PC-9 (cell line): Measurements from ENCODE around the gene CNTN5. TPM values are rescaled to one million over a fixed set of nuclear protein-coding genes. Genes with fewer than 3 reads are reported as not detected.

ENCODE experiments used
- BruUV-seq: library from RNA; stranded (reverse); fragments of 400-500 nt; replicated peaks from 2 replicates; lab custom pipeline; 2021; lab: Mats Ljungman, UMichigan
- CTCF ChIA-PET: fragments of 300-600 bp; sonication (Branson Sonifier 250); formaldehyde crosslinking; loops from one replicate; lab custom pipeline; 2022; ENCODE audit warnings: antibody characterized with exemption; lab: Charles Lee
- POLR2A ChIA-PET: fragments of 300-600 bp; sonication (Branson Sonifier 250); formaldehyde crosslinking; loops from one replicate; lab custom pipeline; 2022; ENCODE audit warnings: antibody characterized with exemption; ENCODE audit not compliant: unreplicated experiment; lab: Charles Lee
- DNase-seq, 2 experiments: peaks; one replicate each; pipeline versions ENCODE4 v3.0.0 to v3.0.0-alpha.2; 2015 to 2022; ENCODE audit warnings: mixed read lengths in 1 of 2
- H2AFZ ChIP-seq: fragments of 200-600 bp; sonication (generic); 2 replicates; pipeline ENCODE4 v1.8.1; 2017; ENCODE audit warnings: antibody characterized with exemption
- H3F3A ChIP-seq: fragments of 200-600 bp; sonication (generic); 2 replicates; pipeline ENCODE4 v1.8.1; 2017; ENCODE audit warnings: antibody characterized with exemption, mild to moderate bottlenecking, low read depth; ENCODE audit not compliant: insufficient read depth
- H3K27ac ChIP-seq: fragments of 200-600 bp; sonication (generic); 2 replicates; pipeline ENCODE4 v1.6.1; 2016; ENCODE audit warnings: mixed run types
- H3K27me3 ChIP-seq: fragments of 200-600 bp; sonication (generic); 2 replicates; pipeline ENCODE4 v1.6.1; 2016; ENCODE audit warnings: low read depth, mixed run types; ENCODE audit not compliant: insufficient read depth
- H3K36me3 ChIP-seq: fragments of 200-600 bp; sonication (generic); 2 replicates; pipeline ENCODE4 v1.6.1; 2016; ENCODE audit warnings: low read depth, mixed run types
- H3K4me1 ChIP-seq: fragments of 200-600 bp; sonication (generic); replicated peaks from 2 replicates; pipeline ENCODE4 v1.6.1; 2016; ENCODE audit warnings: mixed run types; ENCODE audit not compliant: insufficient read depth
- H3K4me2 ChIP-seq: fragments of 200-600 bp; sonication (generic); 2 replicates; pipeline ENCODE4 v1.6.1; 2017; ENCODE audit warnings: mixed run types
- H3K4me3 ChIP-seq: fragments of 200-600 bp; sonication (generic); 2 replicates; pipeline ENCODE4 v1.6.1; 2016; ENCODE audit warnings: mixed run types
- H3K79me2 ChIP-seq: fragments of 200-600 bp; sonication (generic); 2 replicates; pipeline ENCODE4 v1.6.1; 2017; ENCODE audit warnings: low read depth, mixed run types
- H3K9me2 ChIP-seq: fragments of 200-600 bp; sonication (generic); 2 replicates; pipeline ENCODE4 v1.8.1; 2017; ENCODE audit warnings: mild to moderate bottlenecking; ENCODE audit not compliant: insufficient read depth
- H3K9me3 ChIP-seq: fragments of 200-600 bp; sonication (generic); 2 replicates; pipeline ENCODE4 v1.8.1; 2016; ENCODE audit warnings: low read depth; ENCODE audit not compliant: insufficient read depth
- H4K20me1 ChIP-seq: fragments of 200-600 bp; sonication (generic); 2 replicates; pipeline ENCODE4 v1.8.1; 2017; ENCODE audit not compliant: insufficient read depth
- EZH2 ChIP-seq: fragments of 200-600 bp; sonication (generic); IDR thresholded peaks from 2 replicates; pipeline ENCODE4 v1.8.0; 2017; ENCODE audit warnings: antibody characterized with exemption, low read depth
- intact Hi-C: fragments of 100-400 bp; cut with micrococcal nuclease; formaldehyde crosslinking; loops from one replicate; pipeline ENCODE4 v1.10.0; 2022; ENCODE audit not compliant: unreplicated experiment
- total RNA-seq: library from RNA; stranded (reverse); gene quantifications from 2 replicates; pipeline ENCODE4 v1.2.3, GENCODE V29; 2021
- TF ChIP-seq, protein P1 (sequence below): fragments of 200-600 bp; sonication (generic); conservative IDR thresholded peaks from 2 replicates; pipeline ENCODE4 v1.6.1; 2017; ENCODE audit warnings: mixed run types, antibody characterized with exemption, mild to moderate bottlenecking, moderate library complexity

Gene CNTN5
- total RNA-seq, 1 experiment from 2014 or later, result not detected

DNA sequence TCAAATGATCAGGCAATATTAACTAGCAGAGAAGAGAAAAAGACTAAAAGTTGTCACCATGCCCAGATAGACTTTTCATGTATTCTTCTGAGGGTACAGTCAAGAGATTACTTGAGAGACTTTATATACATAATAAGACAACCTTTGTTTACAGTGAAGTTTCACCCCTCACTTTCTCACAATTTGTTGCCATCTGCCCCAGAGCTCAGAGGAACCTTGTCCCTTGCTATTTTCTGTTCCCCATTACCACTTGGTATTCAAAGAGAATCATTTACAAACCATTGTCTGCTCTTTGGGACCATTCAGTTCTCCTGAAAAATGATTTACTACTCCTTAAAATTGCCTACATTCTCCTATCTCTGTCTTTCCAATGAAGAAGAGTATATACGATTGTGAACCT lies 544.6 kb downstream of the CNTN5 start:
- CTCF ChIA-PET, result no interaction called here

GRCh38 chr11:99567334-99567956 lies 546.7 kb downstream of the CNTN5 start:
- ChIA-PET POLR2A (no interaction called here), CTCF (no interaction called here)
- no peak overlapping the region for H3K4me3 ChIP-seq
- H2AFZ ChIP-seq, result no peak overlapping the region
- no peaks in the 10 kb centered on the region for H3K4me1 ChIP-seq
- H3K9me3 ChIP-seq, result no peaks in the 10 kb centered on the region
- H3K4me2 ChIP-seq, result no peak overlapping the region
- TF ChIP-seq EZH2, result no peak
- TF ChIP-seq, protein P1, sequence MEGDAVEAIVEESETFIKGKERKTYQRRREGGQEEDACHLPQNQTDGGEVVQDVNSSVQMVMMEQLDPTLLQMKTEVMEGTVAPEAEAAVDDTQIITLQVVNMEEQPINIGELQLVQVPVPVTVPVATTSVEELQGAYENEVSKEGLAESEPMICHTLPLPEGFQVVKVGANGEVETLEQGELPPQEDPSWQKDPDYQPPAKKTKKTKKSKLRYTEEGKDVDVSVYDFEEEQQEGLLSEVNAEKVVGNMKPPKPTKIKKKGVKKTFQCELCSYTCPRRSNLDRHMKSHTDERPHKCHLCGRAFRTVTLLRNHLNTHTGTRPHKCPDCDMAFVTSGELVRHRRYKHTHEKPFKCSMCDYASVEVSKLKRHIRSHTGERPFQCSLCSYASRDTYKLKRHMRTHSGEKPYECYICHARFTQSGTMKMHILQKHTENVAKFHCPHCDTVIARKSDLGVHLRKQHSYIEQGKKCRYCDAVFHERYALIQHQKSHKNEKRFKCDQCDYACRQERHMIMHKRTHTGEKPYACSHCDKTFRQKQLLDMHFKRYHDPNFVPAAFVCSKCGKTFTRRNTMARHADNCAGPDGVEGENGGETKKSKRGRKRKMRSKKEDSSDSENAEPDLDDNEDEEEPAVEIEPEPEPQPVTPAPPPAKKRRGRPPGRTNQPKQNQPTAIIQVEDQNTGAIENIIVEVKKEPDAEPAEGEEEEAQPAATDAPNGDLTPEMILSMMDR, result no peak
- no peaks in the 10 kb centered on the region for H3K36me3 ChIP-seq
- H3K9me2 ChIP-seq, result no peaks in the 10 kb centered on the region
- H3K27ac ChIP-seq, result no peak overlapping the region
- no peaks in the 10 kb centered on the region for H3K79me2 ChIP-seq
- H3K27me3 ChIP-seq, result no peaks in the 10 kb centered on the region
- H4K20me1 ChIP-seq, result no peaks in the 10 kb centered on the region
- no peak for DNase-seq
- intact Hi-C loops, result no loop called here
- H3F3A ChIP-seq, result no peaks in the 10 kb centered on the region
- no TSS peak for BruUV-seq

More for the DNA sequence above, 544.6 kb downstream of the CNTN5 start:
- no TSS peak for BruUV-seq
- H3K4me3 ChIP-seq, result no peak overlapping the region
- H3K4me1 ChIP-seq, result no peaks in the 10 kb centered on the region
- POLR2A ChIA-PET, result no interaction called here
- H3K36me3 ChIP-seq, result no peaks in the 10 kb centered on the region
- H3F3A ChIP-seq, result no peaks in the 10 kb centered on the region
- H3K27me3 ChIP-seq, result no peaks in the 10 kb centered on the region
- H2AFZ ChIP-seq, result no peak overlapping the region
- intact Hi-C loops, result no loop called here
- no peaks in the 10 kb centered on the region for H3K79me2 ChIP-seq
- H4K20me1 ChIP-seq, result no peaks in the 10 kb centered on the region
- TF ChIP-seq, protein P1, result no peak
- no peak for TF ChIP-seq EZH2
- no peaks in the 10 kb centered on the region for H3K9me3 ChIP-seq
- H3K27ac ChIP-seq, result no peak overlapping the region
- no peak overlapping the region for H3K4me2 ChIP-seq
- DNase-seq, result no peak
- H3K9me2 ChIP-seq, result no peaks in the 10 kb centered on the region

DNA sequence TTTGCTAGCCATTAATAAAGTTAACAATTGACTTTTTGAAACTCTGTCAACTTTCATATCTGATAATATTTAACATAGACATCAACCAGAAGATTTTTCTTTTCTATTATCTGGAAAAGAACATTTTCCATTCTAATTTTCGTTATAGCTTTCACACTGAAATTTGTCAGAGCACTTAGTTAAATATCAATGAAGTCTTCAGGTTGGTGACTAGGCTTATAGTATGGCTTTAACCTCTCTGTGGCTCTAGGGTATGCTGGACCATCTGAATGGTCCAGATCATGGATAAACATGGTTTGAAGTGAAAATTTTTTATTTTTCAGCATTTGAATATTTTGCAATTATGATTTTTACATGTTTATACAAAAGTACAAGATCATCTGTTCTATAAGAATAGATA lies 548.1 kb downstream of the CNTN5 start:
- TF ChIP-seq, protein P1, result no peak
- no peak for TF ChIP-seq EZH2
- Histone ChIP-seq H3K79me2 (no peaks in the 10 kb centered on the region), H3K27me3 (no peaks in the 10 kb centered on the region), H3K4me3 (no peak overlapping the region), H3K4me2 (no peak overlapping the region), H4K20me1 (no peaks in the 10 kb centered on the region), H2AFZ (no peak overlapping the region), H3K4me1 (no peaks in the 10 kb centered on the region), H3K9me3 (no peaks in the 10 kb centered on the region), H3K9me2 (no peaks in the 10 kb centered on the region), H3F3A (no peaks in the 10 kb centered on the region), H3K27ac (no peak overlapping the region), H3K36me3 (no peaks in the 10 kb centered on the region)
- intact Hi-C loops, result no loop called here
- no peak for DNase-seq
- ChIA-PET CTCF (no interaction called here), POLR2A (no interaction called here)
- BruUV-seq, result no TSS peak
